ENCODE results near the gene RPH3AL.

The RPH3AL gene, protein sequence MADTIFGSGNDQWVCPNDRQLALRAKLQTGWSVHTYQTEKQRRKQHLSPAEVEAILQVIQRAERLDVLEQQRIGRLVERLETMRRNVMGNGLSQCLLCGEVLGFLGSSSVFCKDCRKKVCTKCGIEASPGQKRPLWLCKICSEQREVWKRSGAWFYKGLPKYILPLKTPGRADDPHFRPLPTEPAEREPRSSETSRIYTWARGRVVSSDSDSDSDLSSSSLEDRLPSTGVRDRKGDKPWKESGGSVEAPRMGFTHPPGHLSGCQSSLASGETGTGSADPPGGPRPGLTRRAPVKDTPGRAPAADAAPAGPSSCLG

DNA sequence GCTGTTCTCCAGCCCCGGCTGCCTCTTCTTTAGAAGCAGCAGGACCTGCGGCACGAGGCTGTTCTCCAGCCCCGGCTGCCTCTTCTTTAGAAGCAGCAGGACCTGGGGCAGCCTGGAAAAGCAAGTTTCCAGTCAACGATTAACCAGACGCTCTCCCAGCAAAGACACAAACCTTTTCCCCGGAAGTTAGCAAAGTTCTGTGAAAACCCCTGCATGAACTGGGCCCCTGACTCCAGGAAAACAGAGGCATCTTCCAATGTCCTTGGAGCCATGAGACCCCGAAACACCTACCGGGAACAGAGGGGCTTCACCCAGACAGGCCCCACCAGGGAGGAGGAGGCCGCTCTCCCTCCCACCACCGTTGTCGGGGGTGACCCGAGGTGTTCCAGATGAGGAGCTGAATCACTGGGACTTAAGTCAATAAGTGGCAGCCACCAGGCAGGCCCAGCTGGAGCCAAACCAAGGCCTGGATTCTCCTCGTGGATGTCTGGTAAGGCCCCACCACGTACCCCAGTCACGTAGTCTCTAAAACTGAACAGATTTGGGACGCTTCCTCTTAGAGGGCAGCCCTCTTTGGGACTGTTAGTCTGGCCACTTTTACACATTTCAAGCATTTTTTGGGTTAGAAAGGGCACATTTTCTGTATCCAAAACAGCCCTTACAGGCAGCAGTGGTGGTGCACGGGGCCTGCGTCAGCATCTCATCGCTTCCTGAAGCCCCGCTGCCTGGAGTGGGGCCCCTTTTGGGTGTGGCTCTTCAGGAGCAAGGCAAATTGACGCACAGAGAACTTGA is at the start of gene RPH3AL:
RPH3AL (minus strand) TSS at position 387 of the 792 bp plus-strand sequence. CDS start 25,264 bp downstream, outside the sequence.
- peak; percentile 78 for DNase-seq (ENCODE audit: low spot score)

GRCh38 chr17:400257-400656 is 47.6 kb upstream of the RPH3AL start:
- DNase-seq (ENCODE audit: low spot score): no peak

DNA sequence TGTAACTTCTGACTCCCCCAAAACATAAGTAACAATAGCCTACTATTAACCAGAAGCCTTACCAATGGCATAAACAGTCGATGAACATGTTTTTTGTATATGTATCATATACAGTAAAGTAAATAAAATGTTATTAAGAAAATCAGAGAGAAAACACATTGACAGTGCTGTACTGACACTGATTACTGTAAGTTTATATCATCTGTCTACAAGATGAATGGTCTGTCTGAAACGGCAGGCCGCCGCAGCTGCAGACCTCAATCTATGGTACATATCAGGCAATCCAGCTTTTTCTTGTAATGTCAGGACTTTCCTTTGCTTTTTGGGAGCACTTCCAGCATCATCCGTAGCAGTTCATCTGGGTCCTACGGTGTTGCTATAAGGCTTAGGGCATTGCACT is 44.2 kb upstream of the RPH3AL start:
- no peak for DNase-seq (ENCODE audit: low spot score)

- DNase-seq (ENCODE audit: low spot score): no peak
These were observed 43.4 kb upstream of the RPH3AL start for GRCh38 chr17:395974-396373.

DNA sequence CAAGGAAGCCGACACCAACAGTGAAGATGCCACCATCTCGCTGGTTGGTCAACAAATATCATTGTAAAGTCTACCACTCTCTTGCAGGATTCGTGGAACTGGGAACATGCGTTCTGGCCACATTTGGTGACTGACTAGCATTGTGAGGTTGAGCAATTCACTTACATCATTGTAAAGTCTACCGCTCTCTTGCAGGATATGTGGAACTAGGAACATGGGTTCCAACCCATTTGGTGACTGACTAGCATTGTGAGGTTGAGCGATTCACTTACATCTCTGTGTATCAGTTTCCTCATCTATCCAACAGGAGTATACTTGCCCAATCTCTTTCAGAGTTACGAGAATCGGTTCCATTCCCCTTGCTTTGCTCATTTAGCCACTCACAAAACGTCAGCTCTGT is 42.6 kb upstream of the RPH3AL start:
- DNase-seq (ENCODE audit: low spot score): no peak

DNA sequence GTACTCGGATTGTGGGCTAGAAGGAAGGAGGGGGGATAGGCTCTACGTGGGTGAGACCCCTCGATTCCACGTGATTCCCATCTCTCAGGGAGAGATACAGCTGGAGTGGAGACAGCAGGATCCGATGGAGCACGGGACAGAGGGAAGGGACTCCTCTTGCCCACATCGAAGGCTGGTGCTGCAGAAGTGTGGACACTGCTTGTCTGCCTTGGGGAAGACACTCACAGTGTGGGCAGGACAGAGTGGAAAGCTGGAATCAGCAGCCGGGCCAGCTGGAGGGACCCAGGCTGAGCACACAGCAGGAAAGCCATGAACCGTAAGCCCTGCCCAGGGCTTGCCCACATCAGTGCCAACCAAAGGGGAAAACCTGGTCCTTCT is 42.1 kb upstream of the RPH3AL start:
- DNase-seq (ENCODE audit: low spot score): no peak

DNA sequence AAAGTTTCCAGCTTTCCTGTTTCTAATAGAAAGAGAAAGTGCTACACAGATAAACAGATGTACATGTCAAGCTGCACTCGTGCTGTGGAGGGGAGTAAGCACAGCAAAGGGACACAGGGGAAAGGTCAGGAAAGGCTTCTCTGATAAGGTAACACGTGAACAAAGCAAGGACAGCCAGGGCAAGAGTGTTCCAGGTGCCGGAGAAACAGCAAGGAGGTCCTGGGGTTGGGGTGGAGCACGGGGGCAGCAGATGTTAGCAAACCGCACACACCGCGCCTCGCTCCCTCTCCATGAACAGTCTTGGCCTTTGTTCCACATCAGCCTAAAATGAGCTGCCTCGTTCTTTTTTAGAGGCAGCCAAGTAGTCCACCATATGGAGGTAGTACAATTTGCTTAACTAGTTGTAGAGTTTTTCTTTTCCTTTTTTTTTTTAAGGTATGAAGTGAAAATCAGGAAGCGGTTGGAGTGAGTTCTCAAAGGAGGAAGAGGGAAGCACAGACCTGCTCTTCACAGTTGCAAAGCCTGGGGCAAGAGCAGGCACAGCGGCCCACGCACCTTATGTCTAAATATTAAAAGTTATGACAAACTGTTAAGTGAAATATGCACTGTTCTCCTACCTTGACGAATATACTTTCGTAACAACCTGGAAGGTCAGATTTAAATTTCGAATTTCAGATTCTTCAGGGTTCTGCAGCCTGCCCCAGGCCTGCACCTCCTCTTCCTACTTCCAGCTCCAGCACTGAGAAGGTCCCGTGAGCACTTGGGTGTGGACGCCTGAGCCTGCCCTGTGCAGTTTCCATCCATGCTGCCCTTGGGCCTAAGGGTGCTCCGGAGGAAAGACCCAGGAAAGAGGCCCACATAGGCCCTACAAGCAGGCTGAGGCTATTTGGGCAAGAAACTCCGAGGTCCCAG is 41.5 kb upstream of the RPH3AL start:
- DNase-seq (ENCODE audit: low spot score): no peak

DNA sequence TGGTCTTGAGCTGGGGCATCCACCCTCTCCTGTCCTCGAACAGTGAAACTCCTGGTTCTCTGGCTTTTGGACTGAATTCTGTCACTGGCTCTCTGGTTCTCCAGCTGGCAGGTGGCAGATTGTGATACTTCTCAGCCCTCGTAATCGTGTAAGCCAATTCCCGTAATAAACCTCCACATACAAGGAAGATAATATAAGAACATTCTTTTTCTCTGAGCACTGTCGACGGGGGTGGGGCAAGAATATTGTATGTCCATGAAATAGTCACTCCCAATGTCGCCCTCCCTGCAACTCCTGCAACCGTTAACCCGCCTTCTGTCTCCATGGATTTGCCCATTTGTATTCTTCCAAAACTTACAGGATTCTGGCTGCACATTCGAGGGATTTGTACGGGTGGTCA is 39.2 kb upstream of the RPH3AL start:
- no peak for DNase-seq (ENCODE audit: low spot score)

DNA sequence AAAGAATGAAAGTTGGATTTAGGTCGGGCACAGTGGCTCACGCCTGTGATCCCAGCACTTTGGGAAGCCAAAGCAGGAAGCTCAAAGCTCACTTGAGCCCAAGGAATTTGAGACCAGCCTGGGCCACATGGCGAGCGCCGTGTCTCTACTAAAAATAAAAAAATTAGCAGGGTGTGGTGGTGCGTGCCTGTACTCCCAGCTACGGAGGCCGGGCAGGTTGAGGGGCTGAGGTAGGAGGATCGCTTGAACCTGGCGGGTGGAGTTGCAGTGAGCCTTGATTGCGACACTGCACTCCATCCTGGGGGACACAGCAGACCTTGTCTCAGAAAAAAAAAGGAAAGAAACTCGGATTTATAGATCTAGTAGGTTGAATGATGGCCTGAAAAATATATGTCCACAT is 37.4 kb upstream of the RPH3AL start:
- no peak for DNase-seq (ENCODE audit: low spot score)

DNA sequence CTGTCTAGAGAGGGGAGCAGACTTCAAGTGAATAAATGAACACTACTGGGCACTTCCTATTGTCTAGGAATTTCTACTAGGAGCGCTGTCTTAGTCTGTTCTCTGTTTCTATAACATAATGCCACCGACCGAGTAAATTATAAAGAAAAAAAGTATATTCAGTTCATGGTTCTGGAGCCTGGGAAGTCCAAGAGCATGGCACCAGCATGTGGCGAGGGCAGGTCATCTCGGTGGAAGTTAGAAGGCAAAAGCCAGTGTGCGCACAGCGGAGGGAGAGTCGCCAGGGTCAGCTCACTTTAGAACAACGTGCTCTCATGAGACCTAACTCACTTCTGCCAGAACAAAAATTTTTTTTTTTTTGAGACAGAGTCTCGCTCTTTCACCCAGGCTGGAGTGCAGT is 35.5 kb upstream of the RPH3AL start:
- no peak for DNase-seq (ENCODE audit: low spot score)

DNA sequence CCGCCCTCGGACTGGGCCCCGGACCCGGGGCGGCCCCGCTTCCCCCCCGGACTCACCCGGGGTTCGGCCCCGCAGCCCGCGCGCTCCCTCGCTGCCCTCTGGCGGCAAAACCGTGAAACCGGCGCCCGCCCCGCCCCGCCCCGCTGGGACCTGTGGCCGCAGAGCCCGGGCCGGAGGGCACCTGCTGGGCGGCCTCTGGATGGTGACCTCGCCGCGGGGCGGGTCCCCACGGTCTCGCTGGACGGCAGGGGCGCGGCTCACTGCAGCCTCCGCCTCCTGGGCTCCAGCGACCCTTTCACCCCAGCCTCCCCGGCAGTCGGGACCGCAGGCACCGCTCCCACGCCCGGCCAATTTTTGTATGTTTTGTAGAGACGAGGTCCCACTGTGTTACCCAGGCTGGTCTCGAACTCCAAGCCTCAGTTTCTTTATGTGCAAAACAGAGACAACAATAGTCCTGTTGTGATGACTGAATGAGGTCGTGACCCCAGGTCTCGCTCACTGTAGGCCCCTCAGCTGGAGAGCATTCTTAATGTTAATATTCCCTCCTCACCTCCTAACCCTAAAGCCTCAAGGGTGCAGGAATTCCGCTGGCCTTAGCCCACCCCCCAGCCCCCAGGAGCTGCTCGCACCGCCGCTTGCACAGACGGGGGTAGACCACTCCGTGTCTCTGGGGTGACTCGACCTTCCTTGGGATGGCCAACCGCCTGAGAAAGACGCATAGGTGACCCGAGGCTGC is 33.7 kb upstream of the RPH3AL start:
- peak; percentile 92 for DNase-seq (ENCODE audit: low spot score)

- DNase-seq (ENCODE audit: low spot score): no peak
These were observed 33.2 kb upstream of the RPH3AL start for GRCh38 chr17:385836-386140.

DNA sequence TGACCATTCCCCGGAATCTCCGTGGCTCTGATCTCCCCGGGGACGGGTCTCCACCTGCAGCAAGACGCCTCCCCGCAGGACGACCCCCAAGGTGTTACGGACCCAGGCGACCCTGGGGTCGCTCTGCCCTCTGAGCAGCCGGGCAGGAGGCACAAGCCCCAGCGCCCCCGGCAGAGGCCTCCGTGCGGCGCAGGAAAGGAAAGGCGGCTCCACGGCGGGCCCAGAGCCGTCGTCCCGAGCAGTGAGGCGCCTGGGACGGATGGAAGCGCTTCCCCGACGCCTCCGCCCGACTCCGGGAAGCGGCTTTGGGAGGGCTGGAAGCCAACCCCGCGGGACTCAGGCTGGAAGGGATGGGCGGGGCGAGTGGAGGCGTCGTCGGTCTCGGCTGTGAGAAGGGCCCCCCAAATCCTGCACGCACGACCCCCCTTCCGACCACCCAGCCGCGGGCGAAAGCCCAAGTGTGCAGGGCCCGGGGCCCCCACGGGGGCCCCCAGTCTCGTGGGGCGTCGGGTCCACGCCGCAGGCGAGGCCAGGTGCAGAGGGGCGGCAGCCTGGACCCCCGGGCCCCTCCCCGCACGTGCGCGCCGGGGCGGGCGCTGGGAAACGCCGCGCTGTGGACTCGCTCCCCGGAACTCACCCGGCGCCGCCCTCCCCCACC is 32.7 kb upstream of the RPH3AL start:
- no peak for DNase-seq (ENCODE audit: low spot score)

- DNase-seq (ENCODE audit: low spot score): no peak
These were observed 32.1 kb upstream of the RPH3AL start for GRCh38 chr17:384622-385177.

DNA sequence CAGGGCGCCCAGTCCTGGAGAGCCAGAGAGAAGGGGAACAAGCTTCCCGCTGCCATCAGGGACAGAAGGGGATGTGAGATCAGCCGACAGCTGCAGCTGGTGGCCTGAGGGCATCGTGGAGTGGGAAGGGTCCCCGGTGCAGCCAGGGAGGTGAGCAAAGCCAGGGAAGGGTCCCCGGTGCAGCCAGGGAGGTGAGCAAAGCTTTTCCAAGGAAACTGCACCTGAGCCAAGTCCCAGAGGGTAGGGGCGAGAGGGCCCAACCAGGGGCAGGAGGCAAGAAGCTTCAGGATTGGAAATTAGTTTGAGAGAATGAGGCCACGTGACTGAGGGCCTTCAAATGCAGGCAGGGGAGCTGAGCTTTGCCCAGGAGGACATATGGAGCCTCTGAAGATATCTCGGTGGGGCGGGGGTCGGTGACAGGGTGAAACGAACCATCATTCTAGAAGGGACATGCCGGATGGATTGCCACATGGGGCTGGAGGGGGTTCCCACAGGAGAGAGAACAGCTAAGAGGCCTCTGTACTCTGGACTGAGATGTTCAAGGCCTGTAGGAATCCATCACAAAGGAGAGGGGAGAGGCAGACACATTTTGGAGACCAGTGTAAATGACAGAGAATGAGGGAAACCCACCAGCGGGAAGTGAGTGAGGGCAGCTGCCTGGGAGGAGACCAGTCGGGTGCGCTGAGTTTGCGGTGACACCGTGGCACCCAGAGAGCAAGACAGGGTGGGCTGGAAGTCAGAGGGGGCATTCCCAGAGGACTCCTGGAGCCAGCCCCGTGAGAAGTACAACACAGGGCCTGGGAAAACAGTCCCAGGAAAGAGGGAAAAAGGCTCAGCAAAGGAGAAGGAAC is 31.4 kb upstream of the RPH3AL start:
- no peak for DNase-seq (ENCODE audit: low spot score)

DNA sequence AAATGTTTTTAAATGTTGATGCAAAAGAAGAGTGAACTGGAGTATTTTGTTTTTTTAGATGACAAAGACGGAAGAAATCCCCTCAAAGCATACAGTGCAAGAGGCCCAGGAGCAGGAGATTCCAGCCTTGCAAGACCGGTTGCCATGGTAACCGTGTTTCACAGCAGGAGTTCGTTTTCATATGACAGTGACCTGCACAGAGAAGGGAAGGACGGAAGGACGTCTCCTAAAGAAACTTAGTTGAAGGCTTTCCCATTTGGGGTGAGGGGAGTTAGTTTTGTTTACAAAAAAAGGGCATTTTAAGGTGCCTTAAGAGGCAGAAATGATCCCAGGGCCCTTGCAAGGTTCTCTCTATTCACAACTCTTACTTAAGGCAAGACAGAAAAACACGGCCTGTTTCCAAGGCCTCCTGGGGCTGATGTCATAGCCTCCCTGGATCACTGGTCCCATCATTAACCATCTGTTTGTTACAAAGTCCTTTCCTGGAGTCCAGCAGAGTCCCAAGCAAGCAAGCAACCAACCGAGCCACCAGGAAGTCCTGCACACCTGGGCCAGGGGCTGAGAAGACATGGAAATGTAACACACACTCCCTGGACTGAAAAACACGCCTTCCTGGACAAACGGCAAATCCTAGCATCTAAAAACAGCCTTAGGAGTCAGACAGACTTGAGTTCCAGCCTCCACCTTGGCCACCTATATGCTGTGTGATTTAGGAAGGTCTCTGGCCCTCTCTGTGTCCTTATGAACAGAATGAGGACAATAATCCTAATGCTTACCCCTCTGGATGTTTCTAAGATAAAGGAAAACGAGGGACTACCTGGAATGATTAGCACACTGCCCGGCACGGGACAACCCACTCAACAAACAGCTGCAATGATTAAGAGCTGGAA is 30.3 kb upstream of the RPH3AL start:
- DNase-seq (ENCODE audit: low spot score): no peak

DNA sequence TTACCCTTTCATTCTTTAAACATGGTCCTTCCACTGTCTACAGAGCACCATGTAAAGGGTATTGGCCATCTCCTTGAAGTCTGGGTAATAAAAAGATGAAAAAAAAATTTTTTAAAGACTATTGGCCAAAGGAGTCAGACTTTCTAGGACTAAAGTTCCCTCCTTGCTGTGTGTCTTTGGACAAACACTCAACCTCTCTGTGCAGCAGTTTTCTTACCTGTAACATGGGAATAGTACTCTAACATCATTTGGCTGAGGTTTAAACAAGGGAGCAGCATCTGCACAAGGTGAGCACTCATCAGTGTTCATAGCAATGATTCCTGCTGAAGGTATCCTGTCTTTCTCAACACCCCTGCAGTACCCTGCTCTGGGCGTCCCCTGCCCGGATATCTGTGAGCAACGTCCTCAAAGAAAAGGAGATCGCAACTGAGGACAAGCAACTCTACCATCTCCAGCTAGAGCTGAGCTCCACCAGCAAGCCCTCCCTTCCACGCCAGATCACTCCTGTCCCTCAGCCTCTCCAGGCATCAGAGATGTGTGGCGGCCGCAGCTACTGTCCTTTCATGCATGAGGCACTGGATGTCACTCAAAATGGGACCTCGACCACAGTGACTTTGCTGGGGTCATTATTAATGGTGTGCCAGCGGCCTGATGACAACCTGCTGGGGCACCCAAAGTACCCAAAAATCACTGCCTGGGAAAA is 29.5 kb upstream of the RPH3AL start:
- DNase-seq (ENCODE audit: low spot score): no peak

DNA sequence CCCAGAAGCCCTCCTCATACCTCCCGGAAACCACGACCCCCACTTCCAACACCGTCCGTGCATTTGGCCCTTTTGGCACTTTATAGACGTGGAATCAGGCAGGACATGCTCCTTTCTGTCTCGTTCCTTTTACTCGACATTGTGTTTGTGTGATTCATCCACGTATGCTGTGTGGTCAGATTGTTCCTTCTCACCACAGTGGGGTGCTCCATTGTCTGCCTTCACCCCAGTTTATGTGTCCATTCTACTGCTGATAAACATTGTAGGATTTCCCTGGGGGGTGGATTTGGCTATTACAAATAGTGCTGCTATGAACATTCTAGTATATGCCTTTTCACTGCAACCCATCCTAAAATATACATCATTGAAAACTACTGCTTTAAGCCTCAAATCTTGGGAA is 28.9 kb upstream of the RPH3AL start:
- no peak for DNase-seq (ENCODE audit: low spot score)
